H9 (cell line): Measurements from ENCODE around the gene TBC1D22A. TPM values are rescaled to one million over a fixed set of nuclear protein-coding genes. Genes with fewer than 3 reads are reported as not detected.

Experiments
- DNase-seq: peaks from one replicate; pipeline ENCODE4 v3.0.0-alpha.2; 2017
- H2AFZ ChIP-seq: one replicate; pipeline ENCODE4 v1.6.1; 2013; ENCODE audit warnings: mild to moderate bottlenecking, low read length, control low read depth, moderate library complexity
- H2AK5ac ChIP-seq: 2 replicates; pipeline ENCODE4 v1.6.1; 2013; ENCODE audit warnings: low read length, control low read depth, mixed read lengths; ENCODE audit not compliant: insufficient read length
- H2BK120ac ChIP-seq: one replicate; pipeline ENCODE4 v1.6.1; 2013; ENCODE audit warnings: low read depth, mild to moderate bottlenecking, low read length, control low read depth, inconsistent platforms; ENCODE audit not compliant: poor library complexity, severe bottlenecking
- H2BK12ac ChIP-seq: 2 replicates; pipeline ENCODE4 v1.6.1; 2013; ENCODE audit warnings: low read length, control low read depth, mixed read lengths, low read depth; ENCODE audit not compliant: insufficient read length
- H2BK15ac ChIP-seq: 2 replicates; pipeline ENCODE4 v1.6.1; 2013; ENCODE audit warnings: low read depth, low read length, control low read depth
- H2BK20ac ChIP-seq: one replicate; pipeline ENCODE4 v1.6.1; 2013; ENCODE audit warnings: low read depth, mild to moderate bottlenecking, low read length, control low read depth, inconsistent platforms; ENCODE audit not compliant: poor library complexity, severe bottlenecking
- H2BK5ac ChIP-seq: 2 replicates; pipeline ENCODE4 v1.6.1; 2013; ENCODE audit warnings: low read length, control low read depth, mixed read lengths; ENCODE audit not compliant: insufficient read length
- H3K14ac ChIP-seq: 2 replicates; pipeline ENCODE4 v1.6.1; 2013; ENCODE audit warnings: low read length, control low read depth; ENCODE audit not compliant: insufficient read depth
- H3K18ac ChIP-seq: 2 replicates; pipeline ENCODE4 v1.6.1; 2013; ENCODE audit warnings: low read depth, mild to moderate bottlenecking, mixed read lengths, low read length, control low read depth; ENCODE audit not compliant: insufficient read length
- H3K23ac ChIP-seq: 2 replicates; pipeline ENCODE4 v1.6.1; 2013; ENCODE audit warnings: low read length, control low read depth, mixed read lengths, low read depth; ENCODE audit not compliant: insufficient read length
- H3K23me2 ChIP-seq: 2 replicates; pipeline ENCODE4 v1.6.1; 2013; ENCODE audit warnings: low read depth, mild to moderate bottlenecking, mixed read lengths, low read length, control low read depth; ENCODE audit not compliant: insufficient read length, poor library complexity, severe bottlenecking
- H3K27ac ChIP-seq: 2 replicates; pipeline ENCODE4 v1.5.1; 2013; ENCODE audit warnings: low read length, control low read depth, mixed read lengths, low read depth; ENCODE audit not compliant: insufficient read length
- H3K27me3 ChIP-seq: 2 replicates; pipeline ENCODE4 v1.6.1; 2013; ENCODE audit warnings: low read length, control low read depth, inconsistent platforms; ENCODE audit not compliant: insufficient read depth
- H3K4ac ChIP-seq: 2 replicates; pipeline ENCODE4 v1.6.1; 2013; ENCODE audit warnings: low read depth, mild to moderate bottlenecking, control low read depth, inconsistent platforms, low read length, moderate library complexity
- H3K4me1 ChIP-seq: 2 replicates; pipeline ENCODE4 v1.6.1; 2013; ENCODE audit warnings: low read length, control low read depth, inconsistent platforms; ENCODE audit not compliant: insufficient read depth
- H3K4me2 ChIP-seq: 2 replicates; pipeline ENCODE4 v1.6.1; 2013; ENCODE audit warnings: low read length, control low read depth, mixed read lengths; ENCODE audit not compliant: insufficient read length, insufficient read depth
- H3K56ac ChIP-seq: 2 replicates; pipeline ENCODE4 v1.6.1; 2013; ENCODE audit warnings: low read depth, mild to moderate bottlenecking, mixed read lengths, low read length, control low read depth; ENCODE audit not compliant: insufficient read length
- H3K79me1 ChIP-seq: 2 replicates; pipeline ENCODE4 v1.6.1; 2013; ENCODE audit warnings: low read depth, mild to moderate bottlenecking, moderate library complexity, low read length, control low read depth, inconsistent platforms; ENCODE audit not compliant: insufficient read depth, poor library complexity, severe bottlenecking
- H3K79me2 ChIP-seq: 2 replicates; pipeline ENCODE4 v1.6.1; 2013; ENCODE audit warnings: low read length, control low read depth, inconsistent platforms; ENCODE audit not compliant: insufficient read depth
- H3K9ac ChIP-seq: 2 replicates; pipeline ENCODE4 v1.6.1; 2013; ENCODE audit warnings: low read length, control low read depth, mixed read lengths; ENCODE audit not compliant: insufficient read length; ENCODE audit errors: extremely low read depth
- H3K9me3 ChIP-seq: one replicate; pipeline ENCODE4 v1.6.1; 2013; ENCODE audit warnings: low read depth, low read length, inconsistent platforms; ENCODE audit not compliant: control insufficient read depth
- H3T11ph ChIP-seq: one replicate; pipeline ENCODE4 v1.6.1; 2013; ENCODE audit warnings: mild to moderate bottlenecking, low read length, control low read depth, inconsistent platforms
- H4K20me1 ChIP-seq: one replicate; pipeline ENCODE4 v1.6.1; 2013; ENCODE audit not compliant: control insufficient read depth, insufficient read length, insufficient read depth
- H4K5ac ChIP-seq: 2 replicates; pipeline ENCODE4 v1.6.1; 2013; ENCODE audit warnings: low read depth, mild to moderate bottlenecking, mixed read lengths, low read length, control low read depth; ENCODE audit not compliant: insufficient read length
- H4K8ac ChIP-seq: replicated peaks from 2 replicates; pipeline ENCODE4 v1.6.1; 2013; ENCODE audit warnings: low read length, control low read depth, mixed read lengths, low read depth; ENCODE audit not compliant: insufficient read length
- H4K91ac ChIP-seq: 2 replicates; pipeline ENCODE4 v1.6.1; 2013; ENCODE audit warnings: low read depth, mild to moderate bottlenecking, moderate library complexity, mixed read lengths, low read length, control low read depth; ENCODE audit not compliant: insufficient read length
- H3K27ac Mint-ChIP-seq, 3 experiments: 2 replicates in 2 of 3; 3 replicates in 1 of 3; pipeline ENCODE4 v1.8.0; 2020 to 2021; ENCODE audit warnings: mixed read lengths in 3 of 3, mild to moderate bottlenecking in 1 of 3, moderate library complexity in 1 of 3
- H3K27me3 Mint-ChIP-seq: 2 replicates; pipeline ENCODE4 v1.8.0; 2021; ENCODE audit warnings: low read depth, mild to moderate bottlenecking, moderate library complexity, mixed read lengths
- H3K36me3 Mint-ChIP-seq, 3 experiments: 2 replicates in 2 of 3; 3 replicates in 1 of 3; pipeline ENCODE4 v1.8.0; 2020 to 2021; ENCODE audit warnings: low read depth in 3 of 3, mixed read lengths in 3 of 3; ENCODE audit not compliant: insufficient read depth in 1 of 3
- H3K4me1 Mint-ChIP-seq, 2 experiments: 2 replicates each; pipeline ENCODE4 v1.8.0; 2020; ENCODE audit warnings: mixed read lengths in 2 of 2
- H3K4me3 Mint-ChIP-seq, 2 experiments: 2 replicates in 1 of 2; 3 replicates in 1 of 2; pipeline ENCODE4 v1.8.0; 2020 to 2021; ENCODE audit warnings: mild to moderate bottlenecking in 2 of 2, mixed read lengths in 2 of 2, moderate library complexity in 1 of 2
- H3K9me3 Mint-ChIP-seq, 2 experiments: 2 replicates in 1 of 2; 3 replicates in 1 of 2; pipeline ENCODE4 v1.8.0; 2020; ENCODE audit warnings: mild to moderate bottlenecking in 2 of 2, mixed read lengths in 2 of 2, moderate library complexity in 1 of 2
- CTCF ChIP-seq: fragments of 200-600 bp; sonication (generic); conservative IDR thresholded peaks from 3 replicates; pipeline ENCODE4 v1.8.0; 2021; ENCODE audit warnings: antibody characterized with exemption, mild to moderate bottlenecking
- WGBS: extraction: QIAGEN DNeasy Blood & Tissue Kit; methylation state at CpG from one replicate; pipeline ENCODE4 v1.1.7; 2013; ENCODE audit warnings: missing lambda C conversion rate, low lambda C conversion rate, mixed read lengths; ENCODE audit not compliant: insufficient read length; ENCODE audit errors: extremely low coverage; 5-methylcytosine and 5-hydroxymethylcytosine counted together
- total RNA-seq: library from RNA; stranded (reverse); gene quantifications from 2 replicates; pipeline ENCODE4 v1.2.1, GENCODE V29; 2021

TBC1D22A gene
- total RNA-seq, 1 experiment from 2014 or later: 20.8 TPM

- Mint-ChIP-seq H3K36me3 (peaks cover 3 to 40% (median 31%) of the 10 kb centered on the region in 3 experiments; a peak in 5 of 7 replicates), H3K27ac (no peak overlapping the region), H3K9me3 (no peaks in the 10 kb centered on the region), H3K27me3 (no peaks in the 10 kb centered on the region; the same call in 1 of the 2 replicates), H3K4me3 (no peak overlapping the region), H3K4me1 (peaks cover 7 to 10% of the 10 kb centered on the region in 2 experiments)
- Histone ChIP-seq H4K20me1 (peaks cover 2% of the 10 kb centered on the region), H2BK20ac (no peak overlapping the region), H2BK120ac (no peak overlapping the region), H3K4me2 (no peak overlapping the region), H4K91ac (no peak overlapping the region), H2BK5ac (no peak overlapping the region), H2AK5ac (no peak overlapping the region), H3K23me2 (no peaks in the 10 kb centered on the region), H3K27me3 (no peaks in the 10 kb centered on the region), H3K4ac (no peak overlapping the region), H3K79me2 (no peaks in the 10 kb centered on the region), H3K4me1 (no peaks in the 10 kb centered on the region), H3T11ph (no peak overlapping the region), H3K56ac (no peak overlapping the region), H2BK12ac (no peak overlapping the region), H3K27ac (no peak overlapping the region), H3K18ac (no peak overlapping the region), H3K79me1 (no peaks in the 10 kb centered on the region), H2BK15ac (no peak overlapping the region), H4K5ac (no peak overlapping the region), H2AFZ (no peak overlapping the region), H4K8ac (no peak overlapping the region), H3K14ac (no peak overlapping the region), H3K9ac (no peak overlapping the region), H3K9me3 (no peaks in the 10 kb centered on the region), H3K23ac (no peak overlapping the region)
- no CpG with 5 or more reads among the region's 5 CpGs for WGBS
- TF ChIP-seq CTCF: no peak
- DNase-seq: no peak
These were observed 35.6 kb downstream of the TBC1D22A start for GRCh38 chr22:46798041-46798365.
